Measurements from ENCODE around the gene MYT1. TPM values are rescaled to one million over a fixed set of nuclear protein-coding genes. Genes with fewer than 3 reads are reported as not detected.

MYT1 gene
- total and polyA plus RNA-seq, 2 of the 13 experiments (the other 11 are each of a cell fraction or from before 2014, with no cell fraction given): 0.58 to 2.5 TPM

DNA sequence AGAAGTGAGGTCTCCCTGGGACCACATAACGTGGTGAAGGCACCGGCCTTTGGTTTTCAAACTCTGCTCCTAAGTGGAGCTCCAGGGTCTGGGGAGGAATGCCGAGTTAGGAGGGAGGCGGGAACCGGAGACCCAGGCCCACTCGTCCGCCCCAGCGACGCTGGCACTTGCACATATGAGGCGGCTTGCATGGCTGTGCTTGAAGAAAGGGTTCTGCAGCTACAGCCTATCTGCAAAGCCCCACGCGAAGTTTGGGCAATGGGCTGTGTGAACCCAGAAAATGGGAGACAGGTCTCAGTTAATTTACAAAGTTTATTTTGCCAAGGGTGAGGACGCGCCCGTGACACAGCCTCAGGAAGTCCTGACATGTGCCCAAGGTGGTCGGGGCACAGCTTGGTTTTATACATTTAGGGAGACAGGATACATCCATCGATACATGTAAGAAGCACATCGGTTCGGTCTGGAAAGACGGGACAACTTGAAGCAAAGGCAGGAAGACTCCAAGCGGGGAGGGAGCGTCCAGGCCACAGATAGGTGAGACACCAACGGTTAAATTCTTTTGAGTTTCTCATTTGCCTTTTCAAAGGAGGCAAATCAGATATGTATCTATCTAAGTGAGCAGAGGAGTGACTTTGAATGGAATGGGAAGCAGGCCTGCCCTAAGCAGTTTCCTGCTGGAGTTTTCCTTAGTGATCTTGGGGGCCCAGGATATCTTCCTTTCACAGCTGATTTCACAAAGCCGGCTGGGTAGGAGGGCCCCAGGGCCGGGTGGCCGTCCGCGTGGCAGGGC is 90.5 kb downstream of the MYT1 start (continued):
- TF ChIP-seq, protein P1, sequence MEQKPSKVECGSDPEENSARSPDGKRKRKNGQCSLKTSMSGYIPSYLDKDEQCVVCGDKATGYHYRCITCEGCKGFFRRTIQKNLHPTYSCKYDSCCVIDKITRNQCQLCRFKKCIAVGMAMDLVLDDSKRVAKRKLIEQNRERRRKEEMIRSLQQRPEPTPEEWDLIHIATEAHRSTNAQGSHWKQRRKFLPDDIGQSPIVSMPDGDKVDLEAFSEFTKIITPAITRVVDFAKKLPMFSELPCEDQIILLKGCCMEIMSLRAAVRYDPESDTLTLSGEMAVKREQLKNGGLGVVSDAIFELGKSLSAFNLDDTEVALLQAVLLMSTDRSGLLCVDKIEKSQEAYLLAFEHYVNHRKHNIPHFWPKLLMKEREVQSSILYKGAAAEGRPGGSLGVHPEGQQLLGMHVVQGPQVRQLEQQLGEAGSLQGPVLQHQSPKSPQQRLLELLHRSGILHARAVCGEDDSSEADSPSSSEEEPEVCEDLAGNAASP (CRISPR knock-in tag; IDR thresholded peaks at IDR 0.05; ENCODE audit: borderline replicate concordance): no peak
- no peak for TF ChIP-seq ZNF460 (CRISPR knock-in tag; IDR thresholded peaks at IDR 0.05; ENCODE audit: borderline replicate concordance)
- TF ChIP-seq, protein P2, sequence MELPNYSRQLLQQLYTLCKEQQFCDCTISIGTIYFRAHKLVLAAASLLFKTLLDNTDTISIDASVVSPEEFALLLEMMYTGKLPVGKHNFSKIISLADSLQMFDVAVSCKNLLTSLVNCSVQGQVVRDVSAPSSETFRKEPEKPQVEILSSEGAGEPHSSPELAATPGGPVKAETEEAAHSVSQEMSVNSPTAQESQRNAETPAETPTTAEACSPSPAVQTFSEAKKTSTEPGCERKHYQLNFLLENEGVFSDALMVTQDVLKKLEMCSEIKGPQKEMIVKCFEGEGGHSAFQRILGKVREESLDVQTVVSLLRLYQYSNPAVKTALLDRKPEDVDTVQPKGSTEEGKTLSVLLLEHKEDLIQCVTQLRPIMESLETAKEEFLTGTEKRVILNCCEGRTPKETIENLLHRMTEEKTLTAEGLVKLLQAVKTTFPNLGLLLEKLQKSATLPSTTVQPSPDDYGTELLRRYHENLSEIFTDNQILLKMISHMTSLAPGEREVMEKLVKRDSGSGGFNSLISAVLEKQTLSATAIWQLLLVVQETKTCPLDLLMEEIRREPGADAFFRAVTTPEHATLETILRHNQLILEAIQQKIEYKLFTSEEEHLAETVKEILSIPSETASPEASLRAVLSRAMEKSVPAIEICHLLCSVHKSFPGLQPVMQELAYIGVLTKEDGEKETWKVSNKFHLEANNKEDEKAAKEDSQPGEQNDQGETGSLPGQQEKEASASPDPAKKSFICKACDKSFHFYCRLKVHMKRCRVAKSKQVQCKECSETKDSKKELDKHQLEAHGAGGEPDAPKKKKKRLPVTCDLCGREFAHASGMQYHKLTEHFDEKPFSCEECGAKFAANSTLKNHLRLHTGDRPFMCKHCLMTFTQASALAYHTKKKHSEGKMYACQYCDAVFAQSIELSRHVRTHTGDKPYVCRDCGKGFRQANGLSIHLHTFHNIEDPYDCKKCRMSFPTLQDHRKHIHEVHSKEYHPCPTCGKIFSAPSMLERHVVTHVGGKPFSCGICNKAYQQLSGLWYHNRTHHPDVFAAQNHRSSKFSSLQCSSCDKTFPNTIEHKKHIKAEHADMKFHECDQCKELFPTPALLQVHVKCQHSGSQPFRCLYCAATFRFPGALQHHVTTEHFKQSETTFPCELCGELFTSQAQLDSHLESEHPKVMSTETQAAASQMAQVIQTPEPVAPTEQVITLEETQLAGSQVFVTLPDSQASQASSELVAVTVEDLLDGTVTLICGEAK (IDR thresholded peaks at IDR 0.05): no peak
- TF ChIP-seq, protein P2 (CRISPR knock-in tag; IDR thresholded peaks at IDR 0.05): no peak
- no peak for TF ChIP-seq ZNF782 (CRISPR knock-in tag; IDR thresholded peaks at IDR 0.05; ENCODE audit: borderline replicate concordance)
- no peak for TF ChIP-seq SKI (IDR thresholded peaks at IDR 0.05; ENCODE audit: partially characterized antibody)
- TF ChIP-seq, protein P3, sequence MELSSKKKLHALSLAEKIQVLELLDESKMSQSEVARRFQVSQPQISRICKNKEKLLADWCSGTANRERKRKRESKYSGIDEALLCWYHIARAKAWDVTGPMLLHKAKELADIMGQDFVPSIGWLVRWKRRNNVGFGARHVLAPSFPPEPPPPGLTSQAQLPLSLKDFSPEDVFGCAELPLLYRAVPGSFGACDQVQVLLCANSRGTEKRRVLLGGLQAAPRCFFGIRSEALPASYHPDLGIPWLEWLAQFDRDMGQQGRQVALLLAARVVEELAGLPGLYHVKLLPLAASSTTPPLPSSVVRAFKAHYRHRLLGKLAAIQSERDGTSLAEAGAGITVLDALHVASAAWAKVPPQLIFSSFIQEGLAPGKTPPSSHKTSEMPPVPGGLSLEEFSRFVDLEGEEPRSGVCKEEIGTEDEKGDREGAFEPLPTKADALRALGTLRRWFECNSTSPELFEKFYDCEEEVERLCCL (CRISPR knock-in tag; IDR thresholded peaks at IDR 0.05; ENCODE audit: borderline replicate concordance): no peak
- TF ChIP-seq, protein P4, sequence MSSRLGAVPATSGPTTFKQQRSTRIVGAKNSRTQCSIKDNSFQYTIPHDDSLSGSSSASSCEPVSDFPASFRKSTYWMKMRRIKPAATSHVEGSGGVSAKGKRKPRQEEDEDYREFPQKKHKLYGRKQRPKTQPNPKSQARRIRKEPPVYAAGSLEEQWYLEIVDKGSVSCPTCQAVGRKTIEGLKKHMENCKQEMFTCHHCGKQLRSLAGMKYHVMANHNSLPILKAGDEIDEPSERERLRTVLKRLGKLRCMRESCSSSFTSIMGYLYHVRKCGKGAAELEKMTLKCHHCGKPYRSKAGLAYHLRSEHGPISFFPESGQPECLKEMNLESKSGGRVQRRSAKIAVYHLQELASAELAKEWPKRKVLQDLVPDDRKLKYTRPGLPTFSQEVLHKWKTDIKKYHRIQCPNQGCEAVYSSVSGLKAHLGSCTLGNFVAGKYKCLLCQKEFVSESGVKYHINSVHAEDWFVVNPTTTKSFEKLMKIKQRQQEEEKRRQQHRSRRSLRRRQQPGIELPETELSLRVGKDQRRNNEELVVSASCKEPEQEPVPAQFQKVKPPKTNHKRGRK (CRISPR knock-in tag; IDR thresholded peaks at IDR 0.05): peak; percentile 77; the same call in 1 of the 2 replicates
- TF ChIP-seq FLYWCH1 (CRISPR knock-in tag; IDR thresholded peaks at IDR 0.05): no peak
- no peak for TF ChIP-seq MXD4 (CRISPR knock-in tag; IDR thresholded peaks at IDR 0.05)
- TF ChIP-seq ZNF788 (CRISPR knock-in tag; IDR thresholded peaks at IDR 0.05; ENCODE audit: borderline replicate concordance): no peak
- TF ChIP-seq ZNF768 (CRISPR knock-in tag; IDR thresholded peaks at IDR 0.05): peak; percentile 43; the same call in 1 of the 2 replicates
- TF ChIP-seq RFXAP (CRISPR knock-in tag; IDR thresholded peaks at IDR 0.05; ENCODE audit: borderline replicate concordance): 0 out of 2 replicates have a peak, but pooled peaks have one; percentile 1
- no peak for TF ChIP-seq TGIF2 (CRISPR knock-in tag; IDR thresholded peaks at IDR 0.05)

Measured in HepG2 (cell line).